ENCODE measurements around the gene NRXN3.

NRXN3 gene

DNA sequence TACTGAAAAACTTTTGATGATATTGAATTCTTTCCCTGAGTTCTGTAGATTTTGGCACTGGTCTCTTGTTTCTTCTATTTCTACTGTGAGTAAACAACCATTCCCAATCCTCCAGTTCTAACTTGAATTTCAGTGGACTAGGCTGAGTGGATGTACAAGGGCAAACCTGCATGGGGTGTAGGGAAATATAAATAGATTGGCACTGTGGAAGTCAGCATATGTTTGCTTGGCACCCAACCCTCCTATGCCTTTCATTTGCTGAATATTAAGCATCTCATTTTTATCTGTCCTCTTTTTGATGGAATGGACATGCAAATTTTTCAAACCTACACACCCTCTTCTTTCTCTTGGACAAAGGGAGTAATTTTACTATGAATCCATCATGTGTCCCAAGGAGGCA, 1212.9 kb downstream of the NRXN3 start:
- no peak overlapping the region for H3K27ac ChIP-seq
- no peak overlapping the region for H3K4me3 ChIP-seq
- TF ChIP-seq, protein P1, sequence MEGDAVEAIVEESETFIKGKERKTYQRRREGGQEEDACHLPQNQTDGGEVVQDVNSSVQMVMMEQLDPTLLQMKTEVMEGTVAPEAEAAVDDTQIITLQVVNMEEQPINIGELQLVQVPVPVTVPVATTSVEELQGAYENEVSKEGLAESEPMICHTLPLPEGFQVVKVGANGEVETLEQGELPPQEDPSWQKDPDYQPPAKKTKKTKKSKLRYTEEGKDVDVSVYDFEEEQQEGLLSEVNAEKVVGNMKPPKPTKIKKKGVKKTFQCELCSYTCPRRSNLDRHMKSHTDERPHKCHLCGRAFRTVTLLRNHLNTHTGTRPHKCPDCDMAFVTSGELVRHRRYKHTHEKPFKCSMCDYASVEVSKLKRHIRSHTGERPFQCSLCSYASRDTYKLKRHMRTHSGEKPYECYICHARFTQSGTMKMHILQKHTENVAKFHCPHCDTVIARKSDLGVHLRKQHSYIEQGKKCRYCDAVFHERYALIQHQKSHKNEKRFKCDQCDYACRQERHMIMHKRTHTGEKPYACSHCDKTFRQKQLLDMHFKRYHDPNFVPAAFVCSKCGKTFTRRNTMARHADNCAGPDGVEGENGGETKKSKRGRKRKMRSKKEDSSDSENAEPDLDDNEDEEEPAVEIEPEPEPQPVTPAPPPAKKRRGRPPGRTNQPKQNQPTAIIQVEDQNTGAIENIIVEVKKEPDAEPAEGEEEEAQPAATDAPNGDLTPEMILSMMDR (IDR thresholded peaks at IDR 0.05) = no peak
- DNase-seq (ENCODE audit: low spot score) = no peak

DNA sequence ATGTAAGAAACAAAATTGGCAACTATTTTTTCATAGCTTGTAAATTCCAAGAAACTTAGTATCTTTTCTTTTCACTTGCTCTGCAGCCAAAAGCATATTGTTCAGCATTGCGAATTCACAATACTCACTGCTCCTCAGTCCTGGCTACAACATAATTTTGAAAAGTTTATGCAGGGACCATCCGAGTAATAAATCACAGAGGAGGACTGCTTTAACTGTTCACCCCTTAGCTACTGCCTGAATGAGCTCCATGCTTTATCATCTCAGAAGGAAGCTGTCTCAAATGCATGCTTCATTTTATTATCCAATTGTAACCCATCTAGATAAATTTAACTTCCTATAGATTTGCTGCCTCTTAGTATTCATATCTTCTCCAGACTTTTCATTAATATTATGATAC, 1213.3 kb downstream of the NRXN3 start:
- no peak overlapping the region for H3K4me3 ChIP-seq
- no peak for DNase-seq (ENCODE audit: low spot score)
- H3K27ac ChIP-seq = no peak overlapping the region
- TF ChIP-seq, protein P1 (IDR thresholded peaks at IDR 0.05) = no peak

DNA sequence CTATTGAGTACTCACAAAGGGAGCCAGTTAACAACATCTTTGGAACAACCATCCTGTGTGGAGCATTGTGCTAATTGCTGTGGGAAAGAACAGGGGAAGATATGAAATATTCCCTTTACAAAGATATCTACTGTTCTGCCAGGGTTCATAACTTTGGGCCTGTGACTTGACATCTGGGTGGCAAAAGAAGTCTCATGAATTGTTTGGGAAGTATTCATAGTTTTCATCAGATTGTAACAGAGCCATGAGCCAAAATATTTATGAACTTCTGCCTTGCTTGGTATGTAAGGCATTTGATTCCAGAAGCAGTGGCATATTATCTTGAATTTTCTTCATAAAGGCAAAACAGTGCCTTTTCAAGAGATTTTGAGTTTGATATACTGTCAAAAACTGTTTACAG, 1224.9 kb downstream of the NRXN3 start:
- DNase-seq (ENCODE audit: low spot score) = no peak
- Histone ChIP-seq H3K27ac (no peak overlapping the region), H3K4me3 (no peak overlapping the region)
- TF ChIP-seq, protein P1 (IDR thresholded peaks at IDR 0.05) = no peak

DNA sequence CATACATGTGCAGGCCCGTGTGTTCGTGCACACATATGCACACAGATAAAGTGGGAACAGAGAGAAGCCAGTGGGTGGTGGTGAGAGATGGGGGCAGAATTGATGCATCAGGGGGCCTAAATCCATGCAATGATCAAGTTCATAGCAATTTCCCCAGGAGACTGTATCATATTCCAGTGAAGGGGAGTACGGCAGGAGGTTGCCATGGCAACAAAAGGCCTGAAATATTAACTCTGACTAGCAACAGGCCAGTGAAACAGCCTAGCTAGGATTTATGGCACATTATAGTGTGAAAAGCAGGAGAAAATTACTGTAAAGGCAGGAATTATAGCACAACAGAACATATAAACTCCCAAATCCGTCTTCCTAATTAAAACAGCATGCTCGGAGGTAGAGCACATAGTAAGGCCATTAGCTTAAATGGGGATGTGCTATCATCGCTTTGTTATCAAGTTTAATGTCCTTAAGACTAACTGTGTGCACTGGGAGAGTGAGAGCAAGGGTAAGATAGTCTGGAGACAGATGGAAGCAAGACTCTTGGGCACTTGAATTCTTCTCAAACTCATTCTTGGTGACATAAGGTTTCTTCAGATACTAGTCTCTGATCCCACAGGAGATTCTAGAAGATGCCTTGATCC, 1234.8 kb downstream of the NRXN3 start:
- TF ChIP-seq, protein P1 (IDR thresholded peaks at IDR 0.05) = no peak
- no peak for DNase-seq (ENCODE audit: low spot score)

DNA sequence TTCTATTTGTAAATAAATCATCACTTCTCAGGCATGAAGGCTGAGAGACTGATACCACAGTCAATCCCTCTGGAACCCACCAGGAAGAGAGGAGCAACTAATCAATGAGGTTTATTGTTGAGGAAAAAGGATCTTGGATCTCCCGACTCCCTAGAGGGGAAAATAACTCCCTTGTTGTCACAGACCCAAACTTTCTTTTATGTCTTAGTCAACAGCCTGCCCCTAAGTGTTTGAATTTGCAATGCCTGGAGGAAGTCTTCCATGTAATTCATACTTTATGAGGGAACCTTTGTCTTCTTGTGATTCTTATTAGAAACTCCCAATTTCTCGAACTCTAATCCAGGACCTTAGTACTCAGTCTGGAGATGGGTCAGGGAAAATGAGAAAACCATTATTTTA, 1235.3 kb downstream of the NRXN3 start:
- TF ChIP-seq, protein P1 (IDR thresholded peaks at IDR 0.05) = no peak
- DNase-seq (ENCODE audit: low spot score) = no peak
- no peak overlapping the region for H3K4me3 ChIP-seq
- H3K27ac ChIP-seq = no peak overlapping the region

More for the DNA sequence above, 1234.8 kb downstream of the NRXN3 start:
- H3K4me3 ChIP-seq = no peak overlapping the region
- H3K27ac ChIP-seq = no peak overlapping the region

DNA sequence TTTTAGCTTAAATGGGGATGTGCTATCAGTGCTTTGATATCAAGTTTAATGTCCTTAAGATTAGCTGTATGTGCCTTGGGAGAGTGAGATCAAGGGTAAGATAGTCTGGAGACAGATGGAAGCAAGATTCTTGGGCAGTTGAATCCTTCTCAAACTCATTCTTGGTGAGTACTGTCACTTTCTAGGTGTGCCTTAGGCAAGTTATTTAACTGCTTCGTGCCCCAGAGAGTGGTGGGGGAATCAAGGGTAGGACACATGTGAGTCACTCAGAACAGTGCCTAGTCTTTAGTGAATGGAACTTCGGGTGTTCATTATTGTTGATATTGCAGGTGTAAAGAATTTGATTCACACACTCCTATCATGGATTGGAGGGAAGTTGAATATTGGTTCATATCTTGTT, 1237.4 kb downstream of the NRXN3 start:
- H3K27ac ChIP-seq = no peak overlapping the region
- no peak for DNase-seq (ENCODE audit: low spot score)
- no peak overlapping the region for H3K4me3 ChIP-seq
- TF ChIP-seq, protein P1 (IDR thresholded peaks at IDR 0.05) = no peak

DNA sequence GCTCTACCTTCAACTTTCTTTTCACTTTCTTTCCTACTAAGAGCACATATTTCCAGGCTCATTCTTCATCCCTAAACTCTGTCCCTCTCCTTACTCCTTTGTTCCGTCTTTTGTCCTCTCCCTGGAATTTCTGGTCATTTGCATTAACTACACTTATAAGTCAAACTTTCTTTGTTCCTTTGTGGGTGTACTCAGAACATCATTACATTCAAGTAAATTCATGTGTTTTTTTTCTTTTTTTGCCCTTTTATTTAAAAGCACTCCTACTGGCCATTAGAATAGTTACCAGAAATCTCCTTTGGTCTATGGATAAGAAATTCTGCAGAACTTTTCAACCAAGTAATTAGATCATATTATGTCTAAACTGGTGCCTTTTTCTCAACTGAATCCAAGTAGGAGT, 1238.5 kb downstream of the NRXN3 start:
- Histone ChIP-seq H3K4me3 (no peak overlapping the region), H3K27ac (no peak overlapping the region)
- TF ChIP-seq, protein P1 (IDR thresholded peaks at IDR 0.05) = no peak
- DNase-seq (ENCODE audit: low spot score) = no peak

Measured in coronary artery (tissue), 2 donors.